D341Med (cell line): Measurements from ENCODE around the gene RAD23B.

Source experiments
- DNase-seq: peaks from one replicate; pipeline ENCODE4 v3.0.0; 2012; ENCODE audit warnings: low spot score

Gene RAD23B

DNA sequence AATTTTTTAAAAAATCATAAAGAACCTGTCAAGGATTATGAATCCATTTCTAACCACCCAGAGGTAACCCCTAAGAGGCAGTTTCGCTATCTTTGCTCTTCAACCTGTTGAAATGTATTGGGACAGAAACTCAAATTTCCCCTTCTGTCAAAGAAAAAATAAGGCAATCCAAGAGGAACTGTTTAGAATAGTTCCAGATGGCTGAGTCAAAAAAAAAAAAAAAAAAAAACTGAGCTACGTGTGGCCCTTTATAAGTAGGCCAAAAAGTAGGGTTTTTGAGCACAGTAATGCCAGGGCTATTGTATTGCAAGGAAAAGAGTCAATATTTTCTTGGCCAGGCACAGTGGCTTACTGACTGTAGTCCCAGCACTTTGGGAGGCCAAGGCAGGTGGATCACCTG, 94.9 kb downstream of the RAD23B start:
- DNase-seq: no peak
